NOMO-1 (cell line): ENCODE measurements around the gene RABL6.
"Not testable (repeated sequence)": the region's sequence is repeated elsewhere in the genome, so short reads cannot be mapped to it uniquely, and the experiment has no call there.

Experiments used
- DNase-seq, 2 experiments: peaks; one replicate each; lab custom pipeline; 2025; ENCODE audit not compliant: unreplicated experiment in 2 of 2; lab: John Stamatoyannopoulos, UW

RABL6 gene

GRCh38 chr9:136794281-136794999, 13.3 kb upstream of the RABL6 start:
- DNase-seq = no peak

DNA sequence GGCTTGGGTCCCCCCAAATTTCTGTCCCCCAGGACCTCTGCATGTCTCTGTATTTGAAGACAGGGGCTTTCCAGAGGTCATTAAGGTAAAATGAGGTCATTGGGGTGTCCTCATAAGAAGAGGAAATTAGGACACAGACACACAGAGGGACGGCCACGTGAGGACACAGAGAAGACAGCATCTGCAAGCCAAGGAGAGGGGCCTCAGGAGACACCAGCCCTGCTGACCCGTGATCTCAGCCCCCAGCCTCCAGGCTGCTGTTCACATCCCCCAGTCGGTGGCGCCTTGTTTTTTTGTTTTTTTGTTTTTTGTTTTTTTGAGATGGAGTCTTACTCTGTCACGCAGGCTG, 12.8 kb upstream of the RABL6 start:
- no peak for DNase-seq

DNA sequence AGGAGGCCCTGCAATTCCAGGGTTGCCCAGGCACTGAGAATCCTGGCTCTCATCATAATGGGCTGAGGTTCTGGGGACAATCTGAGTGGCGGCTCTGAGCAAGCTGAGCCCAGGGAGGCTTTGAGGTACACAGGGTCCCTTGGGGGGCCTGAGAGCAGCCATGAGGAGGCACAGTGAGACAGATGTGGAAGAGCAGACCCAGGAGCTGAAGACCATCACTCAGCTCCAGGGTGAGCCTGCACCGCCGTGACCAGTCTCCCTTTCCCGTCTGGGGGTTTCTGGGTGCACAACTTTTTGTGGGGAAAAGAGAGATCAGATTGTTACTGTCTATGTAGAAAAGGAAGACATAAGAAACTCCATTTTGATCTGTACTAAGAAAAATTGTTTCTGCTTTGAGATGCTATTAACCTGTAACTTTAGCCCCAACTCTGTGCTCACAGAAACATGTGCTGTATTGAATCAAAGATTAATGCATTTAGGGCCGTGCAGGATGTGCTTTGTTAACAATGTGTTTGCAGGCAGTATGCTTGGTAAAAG, 11.4 kb upstream of the RABL6 start, which contains the start of gene CCDC183:
Gene CCDC183, plus strand, starts transcription at position 101 of the 537 bp plus-strand sequence. Its CDS starts 60 bp downstream, at position 161.
- DNase-seq = no peak

GRCh38 chr9:136796775-136797347, 10.9 kb upstream of the RABL6 start:
- DNase-seq = not testable (repeated sequence)

DNA sequence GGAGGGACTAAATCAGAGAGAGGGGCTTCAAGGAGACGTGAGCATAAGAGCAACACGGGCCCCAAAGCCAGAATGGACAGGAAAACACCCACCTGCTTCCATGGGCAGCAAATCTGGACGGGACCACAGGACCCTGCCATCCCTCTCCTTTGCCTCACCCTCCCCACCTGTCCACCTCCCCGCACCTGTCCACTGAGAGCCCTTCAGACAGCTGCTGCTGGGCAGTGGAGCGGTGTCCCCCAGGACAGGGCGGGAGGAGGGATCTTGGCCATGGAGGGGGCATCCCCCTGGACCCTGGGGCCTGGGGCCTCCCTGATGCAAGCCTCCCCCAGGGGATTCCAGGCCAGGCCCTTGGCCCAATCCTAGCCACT, 9.1 kb upstream of the RABL6 start:
- no peak for DNase-seq

- DNase-seq = no peak
Measured at GRCh38 chr9:136799079-136799853, 8.5 kb upstream of the RABL6 start.

DNA sequence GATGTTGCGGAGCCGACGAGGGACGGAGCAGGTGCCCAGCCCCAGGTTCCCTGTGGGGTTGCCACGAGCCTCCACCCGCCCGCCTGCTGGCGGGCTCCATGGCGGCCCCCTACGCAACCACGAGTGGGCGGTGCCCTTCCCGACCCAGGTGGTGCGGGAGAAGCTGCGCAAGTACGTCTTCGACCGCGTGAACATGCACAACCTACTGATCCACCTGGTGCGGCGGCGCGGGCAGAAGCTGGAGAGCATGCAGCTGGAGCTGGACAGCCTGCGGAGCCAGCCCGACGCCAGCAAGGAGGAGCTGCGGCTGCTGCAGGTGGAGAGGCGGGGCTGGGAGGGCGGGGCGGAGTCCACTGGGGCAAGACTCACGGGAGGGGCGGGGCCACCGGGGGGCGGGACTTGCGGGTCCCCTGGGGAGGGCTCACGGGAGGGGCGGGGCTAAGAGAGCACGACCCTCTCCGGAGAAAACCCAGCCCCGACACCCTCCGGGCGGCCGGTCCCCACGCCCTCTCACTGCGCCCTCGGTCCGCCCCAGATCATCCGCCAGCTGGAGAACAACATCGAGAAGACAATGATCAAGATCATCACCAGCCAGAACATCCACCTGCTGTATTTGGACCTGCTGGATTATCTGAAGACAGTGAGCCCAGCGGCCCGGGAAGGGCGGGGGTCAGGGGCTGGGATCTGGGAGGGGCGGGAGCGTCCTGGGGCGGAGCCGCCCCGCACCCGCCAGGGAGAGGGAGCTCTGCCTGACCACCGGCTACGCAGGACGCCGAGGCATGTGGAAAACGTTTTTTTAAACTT, 7.7 kb upstream of the RABL6 start:
- peak; percentile 73 to 77 for DNase-seq

GRCh38 chr9:136802321-136802720, 5.4 kb upstream of the RABL6 start:
- DNase-seq = no peak

DNA sequence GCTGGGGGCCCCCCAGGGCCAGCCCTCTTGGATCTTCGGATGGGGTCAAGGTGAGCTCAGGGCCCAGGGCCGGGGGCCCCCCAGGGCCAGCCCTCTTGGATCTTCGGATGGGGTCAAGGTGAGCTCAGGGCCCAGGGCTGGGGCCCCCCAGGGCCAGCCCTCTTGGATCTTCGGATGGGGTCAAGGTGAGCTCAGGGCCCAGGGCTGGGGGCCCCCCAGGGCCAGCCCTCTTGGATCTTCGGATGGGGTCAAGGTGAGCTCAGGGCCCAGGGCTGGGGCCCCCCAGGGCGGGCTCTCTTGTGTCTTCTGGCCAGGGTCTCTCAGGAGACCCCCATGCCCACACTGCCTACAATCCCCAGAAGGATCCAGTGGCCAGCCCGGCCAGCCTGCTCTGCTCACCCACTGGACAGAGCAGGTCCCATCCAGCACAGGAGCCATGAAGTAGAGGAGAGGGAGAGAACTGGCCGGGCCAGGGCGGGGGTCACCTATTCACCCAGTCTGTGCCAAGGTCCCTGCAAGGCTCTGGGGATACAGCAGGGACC, 4.7 kb upstream of the RABL6 start:
- not testable (repeated sequence) for DNase-seq

- no peak for DNase-seq
Measured at GRCh38 chr9:136803551-136804508, 3.9 kb upstream of the RABL6 start.

GRCh38 chr9:136804509-136805206, 3.1 kb upstream of the RABL6 start:
- DNase-seq = no peak

DNA sequence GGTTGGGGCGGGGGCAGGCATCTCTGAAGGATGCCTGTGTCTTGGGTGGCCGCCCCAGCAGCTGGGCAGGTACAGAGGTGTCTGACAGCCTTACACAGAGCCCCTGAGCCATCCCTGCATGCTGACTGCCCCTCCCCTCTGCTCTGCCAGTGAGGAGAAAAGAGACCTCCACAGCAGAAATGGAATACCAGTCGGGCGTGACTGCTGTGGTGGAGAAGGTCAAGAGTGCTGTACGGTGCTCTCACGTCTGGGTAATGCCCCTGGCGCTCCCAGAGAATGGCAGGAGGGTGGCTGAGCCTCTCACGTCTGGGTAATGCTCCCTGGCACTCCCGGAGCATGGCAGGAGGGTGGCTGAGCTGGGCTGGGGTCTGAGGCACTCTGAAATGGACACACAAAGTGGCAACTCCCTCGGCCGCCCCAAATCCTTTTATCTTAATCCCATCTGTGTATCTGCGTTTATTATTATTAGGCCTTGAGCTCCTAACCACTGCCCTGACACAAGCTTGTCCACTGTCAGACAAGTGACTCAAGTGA, 2.5 kb upstream of the RABL6 start:
- DNase-seq = no peak

DNA sequence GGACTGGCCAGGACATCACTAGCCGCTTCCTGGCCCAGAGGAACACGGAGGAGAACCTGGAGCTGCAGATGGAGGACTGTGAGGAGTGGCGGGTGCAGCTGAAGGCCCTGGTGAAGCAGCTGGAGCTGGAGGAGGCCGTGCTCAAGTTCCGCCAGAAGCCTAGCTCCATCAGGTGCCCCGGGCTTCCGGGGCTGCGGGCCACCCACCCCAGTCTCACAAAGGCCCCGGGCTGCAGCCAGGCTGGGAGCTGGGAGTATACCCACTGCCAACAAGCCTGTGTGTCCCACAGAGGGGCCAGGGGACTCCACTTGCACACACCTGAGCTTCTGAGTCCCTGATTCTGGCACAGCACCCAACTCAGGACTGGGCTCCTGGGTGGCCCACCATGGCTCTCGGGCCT, 1.7 kb upstream of the RABL6 start:
- no peak for DNase-seq

DNA sequence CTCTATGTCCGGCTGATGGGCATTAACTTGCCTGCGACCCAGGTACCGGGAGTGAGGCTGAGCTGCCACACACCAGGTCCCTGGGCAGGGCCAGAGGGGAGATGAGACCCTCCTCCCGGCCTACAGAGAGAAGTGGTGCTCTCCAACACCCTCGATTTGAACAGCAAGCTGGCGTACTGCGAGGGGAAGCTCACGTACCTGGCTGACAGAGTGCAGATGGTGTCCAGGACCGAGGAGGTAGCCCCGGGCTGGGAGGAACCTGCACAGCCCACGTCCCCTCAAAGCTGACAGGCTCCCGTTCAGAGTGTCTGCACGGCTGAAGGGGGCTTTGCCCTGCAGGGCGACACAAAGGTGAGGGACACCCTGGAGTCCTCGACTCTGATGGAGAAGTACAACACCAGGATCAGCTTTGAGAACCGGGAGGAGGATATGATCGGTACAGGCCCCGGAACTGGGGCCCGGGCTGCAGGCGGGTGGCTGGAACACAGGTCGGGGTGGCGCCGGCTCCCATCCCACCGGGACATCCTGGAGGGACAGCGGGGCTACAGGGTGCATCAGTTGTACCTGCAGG, 1.0 kb upstream of the RABL6 start:
- no peak for DNase-seq

- DNase-seq = peak in 1 of 2 experiments; percentile 22
Measured at GRCh38 chr9:136808075-136808805, 492 bp downstream of the RABL6 start.

GRCh38 chr9:136808806-136809158, 1.0 kb downstream of the RABL6 start:
- DNase-seq = peak in 1 of 2 experiments; percentile 49

- DNase-seq = no peak
Measured at GRCh38 chr9:136814725-136815421, 7.1 kb downstream of the RABL6 start.
